ENCODE results near the gene MCFD2. TPM values are rescaled to one million over a fixed set of nuclear protein-coding genes. Genes with fewer than 3 reads are reported as not detected.

Gene MCFD2
- total RNA-seq, 4 donors from 2014 or later = 131 to 223 (median 169) TPM

GRCh38 chr2:46886268-46887027 lies 29.2 kb downstream of the MCFD2 start:
- intact Hi-C loops (cut with DNase I) = loop anchor here (5.0 kb wide), 1 partner anchor 229 kb away; no protein-coding TSS in a partner anchor
- Histone ChIP-seq H3K4me3 (replicated peaks in 1 of 3) (no peak overlapping the region), H3K27me3 (no peaks in the 10 kb centered on the region), H3K36me3 (no peaks in the 10 kb centered on the region), H3K4me1 (peaks cover 3 to 14% of the 10 kb centered on the region in 2 donors), H3K9me3 (no peaks in the 10 kb centered on the region), H3K27ac (no peak overlapping the region)
- DNase-seq = no peak
- no peak for TF ChIP-seq CTCF (IDR thresholded peaks at IDR 0.05)
- TF ChIP-seq POLR2A (IDR thresholded peaks at IDR 0.05) = no peak
- WGBS, 2 donors = 88 to 89% methylated on average over 6 of the region's 6 CpGs

GRCh38 chr2:46885376-46885775 lies 30.2 kb downstream of the MCFD2 start:
- Histone ChIP-seq H3K36me3 (no peaks in the 10 kb centered on the region), H3K27me3 (no peaks in the 10 kb centered on the region), H3K27ac (no peak overlapping the region), H3K4me3 (replicated peaks in 1 of 3) (no peak overlapping the region), H3K9me3 (no peaks in the 10 kb centered on the region), H3K4me1 (peaks cover 14 to 24% of the 10 kb centered on the region in 2 donors)
- WGBS, 2 donors = 51 to 56% methylated on average over 4 of the region's 4 CpGs
- DNase-seq = no peak
- intact Hi-C loops (cut with DNase I) = loop anchor here (5.0 kb wide), 1 partner anchor 228 kb away; no protein-coding TSS in a partner anchor
- TF ChIP-seq POLR2A (IDR thresholded peaks at IDR 0.05) = no peak
- TF ChIP-seq CTCF (IDR thresholded peaks at IDR 0.05) = no peak

GRCh38 chr2:46879511-46879910 lies 36.1 kb downstream of the MCFD2 start:
- Histone ChIP-seq H3K27ac (no peak overlapping the region), H3K27me3 (no peaks in the 10 kb centered on the region), H3K4me1 (peaks cover 15 to 36% of the 10 kb centered on the region in 2 donors), H3K9me3 (no peaks in the 10 kb centered on the region), H3K4me3 (replicated peaks in 1 of 3) (no peak overlapping the region), H3K36me3 (no peaks in the 10 kb centered on the region)
- DNase-seq = no peak
- intact Hi-C loops (cut with DNase I) = no loop called here
- TF ChIP-seq POLR2A (IDR thresholded peaks at IDR 0.05) (no peak), CTCF (IDR thresholded peaks at IDR 0.05) (no peak)

GRCh38 chr2:46878886-46879285 lies 36.7 kb downstream of the MCFD2 start:
- Histone ChIP-seq H3K4me3 (replicated peaks in 1 of 3) (no peak overlapping the region), H3K36me3 (no peaks in the 10 kb centered on the region), H3K4me1 (peaks cover 15 to 40% of the 10 kb centered on the region in 2 donors), H3K27ac (no peak overlapping the region), H3K9me3 (no peaks in the 10 kb centered on the region), H3K27me3 (no peaks in the 10 kb centered on the region)
- no peak for TF ChIP-seq CTCF (IDR thresholded peaks at IDR 0.05)
- TF ChIP-seq POLR2A (IDR thresholded peaks at IDR 0.05) = no peak
- 51 to 61% methylated on average over 7 to 8 of the region's 8 CpGs for WGBS, 2 donors
- DNase-seq = peak in 1 of 2 donors; percentile 28
- intact Hi-C loops (cut with DNase I) = no loop called here

GRCh38 chr2:46878240-46878877 lies 37.2 kb downstream of the MCFD2 start:
- peaks cover 15 to 46% of the 10 kb centered on the region in 2 donors for H3K4me1 ChIP-seq

More at GRCh38 chr2:46878240-46878877, 37.2 kb downstream of the MCFD2 start:
- no peaks in the 10 kb centered on the region for H3K9me3 ChIP-seq
- no peaks in the 10 kb centered on the region for H3K27me3 ChIP-seq
- 93 to 97% methylated on average over 5 of the region's 5 CpGs for WGBS, 2 donors
- no peaks in the 10 kb centered on the region for H3K36me3 ChIP-seq
- no peak overlapping the region for H3K4me3 ChIP-seq (replicated peaks in 1 of 3)
- H3K27ac ChIP-seq = no peak overlapping the region
- DNase-seq = no peak
- no peak for TF ChIP-seq POLR2A (IDR thresholded peaks at IDR 0.05)
- no peak for TF ChIP-seq CTCF (IDR thresholded peaks at IDR 0.05)
- intact Hi-C loops (cut with DNase I) = no loop called here
